ENCODE results near the gene GBA2. TPM values are rescaled to one million over a fixed set of nuclear protein-coding genes. Genes with fewer than 3 reads are reported as not detected.

The GBA2 gene
- total RNA-seq, 1 donor from 2014 or later, result 53.7 TPM

- Histone ChIP-seq H3K27me3 (ENCODE audit: control insufficient read depth, insufficient read depth, low read length) (no peaks in the 10 kb centered on the region), H3K4me3 (ENCODE audit: low read depth, low read length) (no peak overlapping the region), H3K36me3 (ENCODE audit: control insufficient read depth, insufficient read depth, low read length) (peaks cover 1% of the 10 kb centered on the region)
- TF ChIP-seq CTCF (IDR thresholded peaks at IDR 0.05; ENCODE audit: insufficient read depth, low read length, poor library complexity, severe bottlenecking), result no peak
- no peak for DNase-seq (ENCODE audit: low read depth)
Observed at GRCh38 chr9:35783418-35783817, 34.4 kb upstream of the GBA2 start.

- H3K27me3 ChIP-seq (ENCODE audit: control insufficient read depth, insufficient read depth, low read length), result no peaks in the 10 kb centered on the region
- no peaks in the 10 kb centered on the region for H3K36me3 ChIP-seq (ENCODE audit: control insufficient read depth, insufficient read depth, low read length)
- no peak overlapping the region for H3K4me3 ChIP-seq (ENCODE audit: low read depth, low read length)
- no peak for DNase-seq (ENCODE audit: low read depth)
- TF ChIP-seq CTCF (IDR thresholded peaks at IDR 0.05; ENCODE audit: insufficient read depth, low read length, poor library complexity, severe bottlenecking), result no peak
Observed at GRCh38 chr9:35781066-35781465, 32.0 kb upstream of the GBA2 start.

- Histone ChIP-seq H3K4me3 (ENCODE audit: low read depth, low read length) (no peak overlapping the region), H3K27me3 (ENCODE audit: control insufficient read depth, insufficient read depth, low read length) (no peaks in the 10 kb centered on the region), H3K36me3 (ENCODE audit: control insufficient read depth, insufficient read depth, low read length) (no peaks in the 10 kb centered on the region)
- DNase-seq (ENCODE audit: low read depth), result no peak
- TF ChIP-seq CTCF (IDR thresholded peaks at IDR 0.05; ENCODE audit: insufficient read depth, low read length, poor library complexity, severe bottlenecking), result no peak
Observed at GRCh38 chr9:35778496-35778895, 29.5 kb upstream of the GBA2 start.

GRCh38 chr9:35776018-35776417 lies 27.0 kb upstream of the GBA2 start:
- Histone ChIP-seq H3K4me3 (ENCODE audit: low read depth, low read length) (no peak overlapping the region), H3K27me3 (ENCODE audit: control insufficient read depth, insufficient read depth, low read length) (no peaks in the 10 kb centered on the region), H3K36me3 (ENCODE audit: control insufficient read depth, insufficient read depth, low read length) (no peaks in the 10 kb centered on the region)
- no peak for TF ChIP-seq CTCF (IDR thresholded peaks at IDR 0.05; ENCODE audit: insufficient read depth, low read length, poor library complexity, severe bottlenecking)
- DNase-seq (ENCODE audit: low read depth), result no peak

- H3K27me3 ChIP-seq (ENCODE audit: control insufficient read depth, insufficient read depth, low read length), result no peaks in the 10 kb centered on the region
- H3K4me3 ChIP-seq (ENCODE audit: low read depth, low read length), result no peak overlapping the region
- TF ChIP-seq CTCF (IDR thresholded peaks at IDR 0.05; ENCODE audit: insufficient read depth, low read length, poor library complexity, severe bottlenecking), result no peak
- DNase-seq (ENCODE audit: low read depth), result no peak
- H3K36me3 ChIP-seq (ENCODE audit: control insufficient read depth, insufficient read depth, low read length), result no peaks in the 10 kb centered on the region
Observed at GRCh38 chr9:35774907-35775635, 26.0 kb upstream of the GBA2 start.

GRCh38 chr9:35771943-35772342 lies 22.9 kb upstream of the GBA2 start:
- Histone ChIP-seq H3K4me3 (ENCODE audit: low read depth, low read length) (no peak overlapping the region), H3K27me3 (ENCODE audit: control insufficient read depth, insufficient read depth, low read length) (no peaks in the 10 kb centered on the region), H3K36me3 (ENCODE audit: control insufficient read depth, insufficient read depth, low read length) (no peaks in the 10 kb centered on the region)
- no peak for DNase-seq (ENCODE audit: low read depth)
- no peak for TF ChIP-seq CTCF (IDR thresholded peaks at IDR 0.05; ENCODE audit: insufficient read depth, low read length, poor library complexity, severe bottlenecking)
